CD4-positive, alpha-beta T cell treated with Interleukin-12 subunit alpha and Interleukin-12 subunit beta, for 1 hour (primary cell): ENCODE measurements around the gene MOV10L1.
A peak's percentile ranks its signal among the peaks of the same experiment; 100 is the strongest.
"Not testable (repeated sequence)": the region's sequence is repeated elsewhere in the genome, so short reads cannot be mapped to it uniquely, and the experiment has no call there.

Experiments
- DNase-seq: peaks from one replicate; pipeline ENCODE4 v3.0.0-alpha.2; 2020

The MOV10L1 gene

GRCh38 chr22:50141462-50141861 is 51.7 kb downstream of the MOV10L1 start:
- no peak for DNase-seq

- no peak for DNase-seq
Observed at GRCh38 chr22:50141891-50142363, 52.1 kb downstream of the MOV10L1 start.

GRCh38 chr22:50143096-50143495 is 53.3 kb downstream of the MOV10L1 start:
- no peak for DNase-seq

GRCh38 chr22:50144005-50144614 is 54.3 kb downstream of the MOV10L1 start:
- no peak for DNase-seq

GRCh38 chr22:50145721-50146438 is 56.1 kb downstream of the MOV10L1 start:
- no peak for DNase-seq

- DNase-seq: peak; percentile 17
Observed at GRCh38 chr22:50146439-50147238, 56.8 kb downstream of the MOV10L1 start.

GRCh38 chr22:50147258-50148165 is 57.7 kb downstream of the MOV10L1 start:
- DNase-seq: not testable (repeated sequence)

- DNase-seq: no peak
Observed at GRCh38 chr22:50148166-50148500, 58.3 kb downstream of the MOV10L1 start.

GRCh38 chr22:50148991-50149721 is 59.4 kb downstream of the MOV10L1 start:
- DNase-seq: peak; percentile 82

GRCh38 chr22:50150161-50151129 is 60.6 kb downstream of the MOV10L1 start:
- no peak for DNase-seq

GRCh38 chr22:50151571-50152537 is 62.0 kb downstream of the MOV10L1 start:
- DNase-seq: no peak

- no peak for DNase-seq
Observed at GRCh38 chr22:50153056-50153755, 63.4 kb downstream of the MOV10L1 start.

GRCh38 chr22:50153756-50154140 is 63.9 kb downstream of the MOV10L1 start:
- DNase-seq: no peak

GRCh38 chr22:50157709-50158375 is 68.0 kb downstream of the MOV10L1 start:
- no peak for DNase-seq

GRCh38 chr22:50160947-50161346 is 71.1 kb downstream of the MOV10L1 start:
- no peak for DNase-seq

GRCh38 chr22:50161508-50162390 is 71.9 kb downstream of the MOV10L1 start:
- no peak for DNase-seq

GRCh38 chr22:50162391-50162956 is 72.7 kb downstream of the MOV10L1 start:
- DNase-seq: no peak
